Neutrophil (primary cell): ENCODE data around the gene ATP13A2.
"Not testable (repeated sequence)": the region's sequence is repeated elsewhere in the genome, so short reads cannot be mapped to it uniquely, and the experiment has no call there.

Experiments used
- H3K27ac ChIP-seq: fragments of 200-600 bp; sonication (generic); 2 replicates; pipeline ENCODE4 v1.5.1; 2016; ENCODE audit warnings: mild to moderate bottlenecking, moderate library complexity
- H3K27me3 ChIP-seq: fragments of 200-600 bp; sonication (generic); 2 replicates; pipeline ENCODE4 v1.6.0; 2016; ENCODE audit warnings: mild to moderate bottlenecking
- H3K36me3 ChIP-seq: fragments of 200-600 bp; sonication (generic); 2 replicates; pipeline ENCODE4 v1.5.1; 2017
- H3K4me1 ChIP-seq, 2 experiments: fragments of 200-600 bp in 1 of 2; sonication (generic) in 1 of 2; 1 replicate in 1 of 2; 2 replicates in 1 of 2; pipeline versions ENCODE4 v1.5.1 to v1.6.1; 2013 to 2016; ENCODE audit warnings: low read depth in 1 of 2, low read length in 1 of 2, mild to moderate bottlenecking in 1 of 2, moderate library complexity in 1 of 2; ENCODE audit not compliant: control insufficient read depth in 1 of 2, insufficient read depth in 1 of 2
- H3K4me3 ChIP-seq, 2 experiments: fragments of 200-600 bp in 1 of 2; sonication (generic) in 1 of 2; 1 replicate in 1 of 2; 2 replicates in 1 of 2; pipeline ENCODE4 v1.5.1; 2013 to 2016; ENCODE audit warnings: low read depth in 1 of 2, low read length in 1 of 2, mild to moderate bottlenecking in 1 of 2, moderate library complexity in 1 of 2
- H3K9me3 ChIP-seq: fragments of 200-600 bp; sonication (generic); 2 replicates; pipeline ENCODE4 v1.5.1; 2016
- CTCF ChIP-seq: fragments of 200-600 bp; sonication (generic); IDR thresholded peaks from 2 replicates; pipeline ENCODE4 v1.5.1; 2016; ENCODE audit warnings: antibody characterized with exemption

ATP13A2 gene

DNA sequence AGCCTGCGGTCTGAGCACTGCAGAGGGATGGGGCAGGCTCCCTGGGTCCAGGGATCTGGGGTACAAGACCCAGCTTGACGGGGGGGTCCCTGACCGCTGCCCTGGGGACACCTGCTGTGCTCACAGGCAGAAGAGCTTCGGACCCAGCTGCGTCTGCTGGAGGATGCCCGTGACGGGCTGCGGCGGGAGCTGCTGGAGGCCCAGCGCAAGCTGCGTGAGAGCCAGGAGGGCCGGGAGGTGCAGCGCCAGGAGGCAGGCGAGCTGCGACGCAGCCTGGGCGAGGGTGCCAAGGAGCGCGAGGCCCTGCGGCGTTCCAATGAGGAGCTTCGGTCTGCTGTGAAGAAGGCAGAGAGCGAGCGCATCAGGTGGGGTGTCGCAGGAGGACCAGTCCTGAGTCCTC lies 56.5 kb downstream of the ATP13A2 start:
- no peak overlapping the region for H3K4me3 ChIP-seq
- H3K9me3 ChIP-seq: no peaks in the 10 kb centered on the region
- peaks cover 0 to under 1% of the 10 kb centered on the region in 2 experiments for H3K4me1 ChIP-seq
- no peak overlapping the region for H3K27ac ChIP-seq
- no peaks in the 10 kb centered on the region for H3K27me3 ChIP-seq
- H3K36me3 ChIP-seq: no peaks in the 10 kb centered on the region
- no peak for TF ChIP-seq CTCF

- TF ChIP-seq CTCF: no peak
- no peak overlapping the region for H3K27ac ChIP-seq
- H3K27me3 ChIP-seq: no peaks in the 10 kb centered on the region
- H3K9me3 ChIP-seq: no peaks in the 10 kb centered on the region
- no peak overlapping the region for H3K4me3 ChIP-seq
- no peaks in the 10 kb centered on the region for H3K4me1 ChIP-seq
- no peaks in the 10 kb centered on the region for H3K36me3 ChIP-seq
Measured at GRCh38 chr1:16954579-16954978, 57.1 kb downstream of the ATP13A2 start.

GRCh38 chr1:16952376-16952775 lies 59.4 kb downstream of the ATP13A2 start:
- H3K27me3 ChIP-seq, H3K4me3 ChIP-seq, H3K4me1 ChIP-seq, H3K9me3 ChIP-seq, H3K27ac ChIP-seq, H3K36me3 ChIP-seq: not testable (repeated sequence)

- not testable (repeated sequence) for H3K27ac ChIP-seq, H3K9me3 ChIP-seq
Measured at GRCh38 chr1:16949026-16949425, 62.7 kb downstream of the ATP13A2 start.

GRCh38 chr1:16948282-16948891 lies 63.3 kb downstream of the ATP13A2 start:
- H3K27me3 ChIP-seq, H3K27ac ChIP-seq, H3K4me3 ChIP-seq, H3K9me3 ChIP-seq, H3K4me1 ChIP-seq, H3K36me3 ChIP-seq: not testable (repeated sequence)

More at GRCh38 chr1:16949026-16949425, 62.7 kb downstream of the ATP13A2 start:
- H3K27me3 ChIP-seq, H3K36me3 ChIP-seq, H3K4me1 ChIP-seq, H3K4me3 ChIP-seq: not testable (repeated sequence)

DNA sequence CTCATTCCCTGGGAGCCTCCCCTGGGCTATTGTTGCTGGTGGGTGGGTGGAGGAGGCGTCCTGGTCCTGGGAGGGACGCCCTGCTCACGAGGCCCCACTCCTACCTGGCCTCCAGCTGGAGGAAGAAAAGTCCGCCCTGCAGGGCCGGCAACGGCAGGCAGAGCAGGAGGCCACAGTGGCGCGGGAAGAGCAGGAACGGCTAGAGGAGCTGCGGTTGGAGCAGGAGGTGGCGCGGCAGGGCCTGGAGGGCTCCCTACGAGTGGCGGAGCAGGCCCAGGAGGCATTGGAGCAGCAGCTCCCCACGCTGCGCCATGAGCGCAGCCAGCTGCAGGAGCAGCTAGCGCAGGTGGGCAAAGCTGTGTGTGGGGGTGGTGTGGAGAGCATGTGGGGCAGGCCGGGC lies 65.1 kb downstream of the ATP13A2 start:
- no peaks in the 10 kb centered on the region for H3K9me3 ChIP-seq
- TF ChIP-seq CTCF: no peak
- H3K27ac ChIP-seq: no peak overlapping the region
- H3K4me1 ChIP-seq: no peaks in the 10 kb centered on the region
- no peak overlapping the region for H3K4me3 ChIP-seq
- no peaks in the 10 kb centered on the region for H3K36me3 ChIP-seq
- H3K27me3 ChIP-seq: no peaks in the 10 kb centered on the region

GRCh38 chr1:16946185-16946584 lies 65.5 kb downstream of the ATP13A2 start:
- not testable (repeated sequence) for H3K4me3 ChIP-seq, H3K36me3 ChIP-seq, H3K9me3 ChIP-seq, H3K4me1 ChIP-seq, H3K27ac ChIP-seq, H3K27me3 ChIP-seq

DNA sequence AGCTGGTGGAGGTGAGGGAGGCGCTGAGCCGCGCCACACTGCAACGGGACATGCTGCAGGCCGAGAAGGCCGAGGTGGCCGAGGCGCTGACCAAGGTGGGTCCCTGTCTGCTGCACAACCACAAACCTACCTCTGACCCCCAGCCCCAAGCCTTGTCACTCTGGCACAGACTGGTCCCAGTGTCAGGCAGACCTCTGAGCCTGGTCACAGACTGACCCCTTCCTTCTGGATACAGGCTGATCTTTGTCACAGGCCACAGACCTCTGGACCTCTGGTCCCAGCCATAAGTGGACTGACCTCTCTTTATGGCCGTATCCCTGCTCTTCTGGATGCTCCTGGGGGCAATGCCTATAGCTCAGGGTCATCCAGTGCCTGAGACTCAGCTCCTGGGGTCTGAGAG lies 66.2 kb downstream of the ATP13A2 start:
- not testable (repeated sequence) for H3K36me3 ChIP-seq, H3K27ac ChIP-seq, H3K4me1 ChIP-seq, H3K27me3 ChIP-seq, H3K9me3 ChIP-seq, H3K4me3 ChIP-seq
